HFF-Myc (cell line): ENCODE results near the gene C10orf67.
A peak's percentile ranks its signal among the peaks of the same experiment; 100 is the strongest.
"Not testable (repeated sequence)": the region's sequence is repeated elsewhere in the genome, so short reads cannot be mapped to it uniquely, and the experiment has no call there.

Experiments used
- DNase-seq: peaks from one replicate; pipeline ENCODE4 v3.0.0-alpha.2; 2011; ENCODE audit warnings: low read depth; ENCODE audit errors: extremely low read depth
- H3K4me3 ChIP-seq: replicated peaks from 2 replicates; pipeline ENCODE4 v1.5.1; 2011; ENCODE audit warnings: low read depth, mild to moderate bottlenecking, control low read depth, low read length
- TF ChIP-seq, protein P1 (sequence below): IDR thresholded peaks from 2 replicates; pipeline ENCODE4 v1.5.1; 2012; ENCODE audit warnings: mild to moderate bottlenecking, low read depth, low read length, control low read depth; ENCODE audit errors: missing control alignments

Gene C10orf67

DNA sequence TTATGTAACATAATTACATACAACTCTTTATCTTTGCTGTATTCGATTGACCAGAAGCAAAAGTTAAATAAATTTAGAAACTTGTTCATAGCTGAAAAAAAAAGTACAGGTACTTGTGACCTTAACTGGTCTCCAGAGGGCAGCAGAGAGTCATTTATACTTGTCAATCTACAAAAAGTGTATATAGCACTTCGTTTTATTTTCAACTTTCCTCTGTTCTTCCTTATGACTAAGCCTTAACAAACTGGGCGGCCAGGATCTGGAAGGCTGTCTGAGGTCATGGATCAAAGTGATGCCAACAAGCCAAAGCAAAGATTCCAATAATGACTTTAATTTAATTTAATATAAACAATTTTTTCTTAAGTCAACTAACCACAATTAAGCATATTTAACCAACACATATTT, 29.8 kb downstream of the C10orf67 start:
- TF ChIP-seq, protein P1, sequence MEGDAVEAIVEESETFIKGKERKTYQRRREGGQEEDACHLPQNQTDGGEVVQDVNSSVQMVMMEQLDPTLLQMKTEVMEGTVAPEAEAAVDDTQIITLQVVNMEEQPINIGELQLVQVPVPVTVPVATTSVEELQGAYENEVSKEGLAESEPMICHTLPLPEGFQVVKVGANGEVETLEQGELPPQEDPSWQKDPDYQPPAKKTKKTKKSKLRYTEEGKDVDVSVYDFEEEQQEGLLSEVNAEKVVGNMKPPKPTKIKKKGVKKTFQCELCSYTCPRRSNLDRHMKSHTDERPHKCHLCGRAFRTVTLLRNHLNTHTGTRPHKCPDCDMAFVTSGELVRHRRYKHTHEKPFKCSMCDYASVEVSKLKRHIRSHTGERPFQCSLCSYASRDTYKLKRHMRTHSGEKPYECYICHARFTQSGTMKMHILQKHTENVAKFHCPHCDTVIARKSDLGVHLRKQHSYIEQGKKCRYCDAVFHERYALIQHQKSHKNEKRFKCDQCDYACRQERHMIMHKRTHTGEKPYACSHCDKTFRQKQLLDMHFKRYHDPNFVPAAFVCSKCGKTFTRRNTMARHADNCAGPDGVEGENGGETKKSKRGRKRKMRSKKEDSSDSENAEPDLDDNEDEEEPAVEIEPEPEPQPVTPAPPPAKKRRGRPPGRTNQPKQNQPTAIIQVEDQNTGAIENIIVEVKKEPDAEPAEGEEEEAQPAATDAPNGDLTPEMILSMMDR: peak; percentile 38
- no peak overlapping the region for H3K4me3 ChIP-seq
- DNase-seq: peak; percentile 69

DNA sequence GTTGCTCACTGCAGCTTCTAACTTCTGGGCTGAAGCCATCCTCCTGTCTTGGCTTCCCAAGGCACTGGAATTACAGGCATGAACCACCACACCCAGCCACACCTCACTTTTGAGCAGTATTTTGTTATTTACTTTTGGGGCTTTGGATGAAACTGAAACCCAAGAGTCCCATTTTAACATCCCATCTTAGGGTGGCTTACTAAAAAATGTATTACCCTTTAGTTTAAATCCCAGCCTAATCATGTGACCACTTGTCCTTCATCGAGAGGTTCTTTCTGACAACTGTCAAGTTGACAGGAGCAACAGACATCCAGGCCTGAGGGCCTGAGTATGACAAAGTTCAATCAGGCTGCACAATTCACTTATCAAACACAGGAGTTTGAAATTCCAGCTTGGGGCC, 33.6 kb downstream of the C10orf67 start:
- TF ChIP-seq, protein P1: no peak
- H3K4me3 ChIP-seq: no peak overlapping the region
- no peak for DNase-seq

DNA sequence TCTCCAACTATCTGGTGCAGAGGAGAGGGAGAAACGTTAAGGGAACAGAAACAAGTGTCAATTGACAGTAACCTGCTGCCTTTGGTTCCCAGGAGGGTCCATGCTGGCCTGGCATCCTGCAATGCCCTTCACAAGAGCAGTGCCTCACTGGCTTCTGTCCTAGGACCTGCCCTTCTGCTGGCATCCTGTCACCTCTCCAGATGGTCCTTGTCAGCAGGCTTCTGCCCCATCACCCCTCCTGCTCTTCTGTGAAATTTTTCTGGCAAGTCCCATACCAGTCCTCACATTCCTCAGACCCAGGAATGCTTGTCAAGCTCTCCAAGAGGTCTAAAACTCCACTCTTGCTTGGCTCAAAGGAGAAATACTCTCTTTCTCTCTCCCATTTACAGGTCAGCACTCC, 34.2 kb downstream of the C10orf67 start:
- DNase-seq: no peak
- H3K4me3 ChIP-seq: no peak overlapping the region
- TF ChIP-seq, protein P1: no peak

DNA sequence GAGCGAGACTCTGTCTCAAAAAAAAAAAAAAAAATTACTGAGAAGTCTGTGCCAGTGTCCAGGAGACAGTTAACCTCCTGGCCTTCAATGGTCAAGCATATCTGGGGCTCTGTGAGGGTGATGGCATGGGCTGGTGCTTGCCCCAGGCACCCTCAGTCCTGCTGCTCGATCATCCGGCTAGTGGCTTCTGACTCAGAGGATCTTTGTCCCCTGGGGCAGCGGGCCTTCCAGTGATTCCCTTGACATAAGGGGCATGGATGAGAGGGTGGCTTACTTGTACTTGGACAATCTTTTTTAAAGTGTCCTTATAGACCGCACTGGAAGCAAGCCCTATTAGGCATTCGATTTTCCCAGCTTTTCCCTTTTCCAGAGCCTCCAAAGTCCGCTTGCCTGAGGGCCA, 44.6 kb downstream of the C10orf67 start:
- H3K4me3 ChIP-seq, DNase-seq: not testable (repeated sequence)

DNA sequence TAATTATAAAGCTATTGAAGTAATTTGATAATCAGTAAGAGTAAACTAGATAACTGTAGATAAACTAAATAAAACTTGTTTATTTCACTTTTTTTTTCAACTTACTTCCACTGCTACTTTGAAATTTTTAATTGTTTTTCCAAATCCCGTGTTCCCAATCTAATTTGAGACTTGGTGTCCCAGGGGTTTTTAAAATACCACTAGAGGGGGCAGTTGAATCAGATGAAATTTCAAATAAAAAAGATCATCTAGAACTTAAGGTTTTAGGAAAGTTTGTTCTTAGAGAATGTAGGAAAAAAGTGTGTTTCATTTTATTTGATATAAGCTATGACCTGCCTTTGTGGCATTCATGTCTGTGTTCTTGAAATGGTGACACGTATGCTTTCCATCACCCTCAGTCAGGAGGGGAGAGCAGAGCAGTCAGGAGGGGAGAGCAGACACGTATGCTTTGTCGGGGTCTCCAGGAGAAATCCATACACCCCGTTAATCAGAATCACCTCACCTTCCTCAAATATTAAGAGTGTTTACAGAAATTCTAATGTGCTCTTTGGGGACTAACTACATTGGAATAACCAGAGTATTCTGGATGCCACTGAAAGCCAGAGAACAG, 49.9 kb downstream of the C10orf67 start:
- no peak for DNase-seq
- TF ChIP-seq, protein P1: peak; percentile 43
- no peak overlapping the region for H3K4me3 ChIP-seq

DNA sequence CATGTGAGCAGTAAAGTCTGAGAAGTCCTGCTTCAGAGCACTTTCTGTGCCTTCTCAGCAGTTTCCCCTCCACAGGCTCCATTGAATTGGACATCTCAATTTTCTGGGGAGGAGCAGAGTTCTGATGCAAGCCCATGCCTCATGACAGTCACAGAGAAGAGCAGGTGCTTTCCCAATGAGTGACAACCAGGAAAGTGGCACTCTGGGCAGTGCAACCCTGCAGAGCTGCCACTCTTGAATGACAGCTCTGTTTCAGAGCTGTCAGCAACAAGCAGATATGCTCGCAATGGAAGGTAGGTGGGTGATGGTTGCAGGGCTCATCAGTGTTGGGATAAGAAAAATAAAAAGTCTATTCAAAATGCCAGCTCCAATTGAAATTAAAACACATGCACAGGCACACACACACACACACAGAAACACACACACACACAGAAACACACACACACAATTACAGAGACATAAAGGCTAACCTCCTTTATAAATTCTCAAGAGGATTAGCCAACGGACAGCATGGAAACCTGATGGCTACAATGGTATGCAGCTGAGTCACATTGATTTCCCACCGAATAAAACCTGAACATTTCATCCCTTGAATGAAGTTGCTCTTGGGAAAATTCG, 50.5 kb downstream of the C10orf67 start:
- no peak for DNase-seq
- TF ChIP-seq, protein P1: no peak
- H3K4me3 ChIP-seq: no peak overlapping the region

DNA sequence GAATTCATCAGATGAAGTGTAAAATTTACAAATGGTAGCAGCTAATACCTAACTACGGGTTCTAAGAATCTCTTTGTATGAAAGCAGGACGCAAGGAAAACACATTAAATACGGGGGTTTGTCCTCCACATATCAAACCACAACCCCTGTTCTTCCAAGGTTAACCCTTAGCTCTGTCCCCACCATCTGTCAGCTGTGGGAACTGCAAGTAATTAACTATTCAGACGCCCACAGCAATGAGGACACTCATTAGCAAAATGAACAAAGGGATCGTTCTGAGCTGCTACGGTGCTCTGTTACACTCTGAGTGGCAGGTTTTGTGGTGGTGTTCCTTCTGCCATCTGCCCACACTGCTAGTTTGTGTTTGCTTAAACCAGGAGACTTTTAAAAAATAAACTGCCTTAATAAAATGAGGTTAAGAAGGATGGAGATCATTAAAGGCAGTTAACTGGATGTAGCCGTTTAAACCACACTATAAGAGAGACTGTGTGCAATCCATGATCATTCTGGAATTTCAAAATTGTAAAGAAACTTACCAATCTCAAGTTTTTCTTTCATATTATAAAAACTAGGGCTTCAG, 51.4 kb downstream of the C10orf67 start:
- no peak overlapping the region for H3K4me3 ChIP-seq
- DNase-seq: peak; percentile 11
- TF ChIP-seq, protein P1: peak; percentile 68
